Smooth muscle cell (in vitro differentiated cells): ENCODE measurements around the gene SNX4. TPM values are rescaled to one million over a fixed set of nuclear protein-coding genes. Genes with fewer than 3 reads are reported as not detected.

ENCODE experiments used
- DNase-seq: peaks from one replicate; lab custom pipeline; 2025; ENCODE audit not compliant: unreplicated experiment; lab: John Stamatoyannopoulos, UW
- H2AFZ ChIP-seq: fragments of 200-600 bp; sonication (generic); 2 replicates; pipeline ENCODE4 v1.6.0; 2016; ENCODE audit warnings: antibody characterized with exemption, low read depth, mild to moderate bottlenecking
- H3F3A ChIP-seq: fragments of 200-600 bp; sonication (generic); 2 replicates; pipeline ENCODE4 v1.6.0; 2017; ENCODE audit warnings: antibody characterized with exemption, low read depth
- H3K27ac ChIP-seq: fragments of 200-600 bp; sonication (generic); 2 replicates; pipeline ENCODE4 v1.5.1; 2016; ENCODE audit warnings: low read depth, mild to moderate bottlenecking
- H3K27me3 ChIP-seq: fragments of 200-600 bp; sonication (generic); 2 replicates; pipeline ENCODE4 v1.6.1; 2016; ENCODE audit warnings: low read depth, mild to moderate bottlenecking
- H3K36me3 ChIP-seq: fragments of 200-600 bp; sonication (generic); 2 replicates; pipeline ENCODE4 v1.5.1; 2016; ENCODE audit warnings: low read depth
- H3K4me1 ChIP-seq: fragments of 200-600 bp; sonication (generic); 2 replicates; pipeline ENCODE4 v1.5.1; 2016; ENCODE audit warnings: low read depth
- H3K4me2 ChIP-seq: fragments of 200-600 bp; sonication (generic); 2 replicates; pipeline ENCODE4 v1.6.0; 2016; ENCODE audit warnings: mild to moderate bottlenecking
- H3K4me3 ChIP-seq: fragments of 200-600 bp; sonication (generic); 2 replicates; pipeline ENCODE4 v1.5.1; 2016; ENCODE audit warnings: mild to moderate bottlenecking
- H3K79me2 ChIP-seq: fragments of 200-600 bp; sonication (generic); 2 replicates; pipeline ENCODE4 v1.6.0; 2016; ENCODE audit warnings: low read depth, mild to moderate bottlenecking
- H3K9ac ChIP-seq: fragments of 200-600 bp; sonication (generic); 2 replicates; pipeline ENCODE4 v1.6.0; 2016; ENCODE audit warnings: low read depth
- H3K9me3 ChIP-seq: fragments of 200-600 bp; sonication (generic); replicated peaks from 2 replicates; pipeline ENCODE4 v1.5.1; 2016; ENCODE audit warnings: low read depth
- H4K20me1 ChIP-seq: fragments of 200-600 bp; sonication (generic); 2 replicates; pipeline ENCODE4 v1.6.0; 2016; ENCODE audit warnings: low read depth
- WGBS: methylation state at CpG from one replicate; pipeline ENCODE4 v1.1.7; 2016; ENCODE audit warnings: low lambda C conversion rate; 5-methylcytosine and 5-hydroxymethylcytosine counted together
- polyA plus RNA-seq: library from polyadenylated mRNA; unstranded; fragments of >200 nt; fragmentation: Nextera tagmentation; extraction: Ambion mirVana; gene quantifications from 2 replicates; pipeline ENCODE4 v1.2.1, GENCODE V29; 2016
- total RNA-seq: library from RNA; depleted of rRNA; stranded (reverse); fragments of >200 nt; gene quantifications from 2 replicates; pipeline ENCODE4 v1.2.3, GENCODE V29; 2014
- TF ChIP-seq, protein P1 (sequence below): fragments of 200-600 bp; sonication (generic); IDR thresholded peaks from 2 replicates; pipeline ENCODE4 v1.5.1; 2017; ENCODE audit warnings: borderline replicate concordance, mild to moderate bottlenecking, antibody characterized with exemption; ENCODE audit not compliant: insufficient read depth, poor library complexity, severe bottlenecking

The SNX4 gene
- total and polyA plus RNA-seq, 2 experiments from 2014 or later: 24.6 to 32.3 TPM

DNA sequence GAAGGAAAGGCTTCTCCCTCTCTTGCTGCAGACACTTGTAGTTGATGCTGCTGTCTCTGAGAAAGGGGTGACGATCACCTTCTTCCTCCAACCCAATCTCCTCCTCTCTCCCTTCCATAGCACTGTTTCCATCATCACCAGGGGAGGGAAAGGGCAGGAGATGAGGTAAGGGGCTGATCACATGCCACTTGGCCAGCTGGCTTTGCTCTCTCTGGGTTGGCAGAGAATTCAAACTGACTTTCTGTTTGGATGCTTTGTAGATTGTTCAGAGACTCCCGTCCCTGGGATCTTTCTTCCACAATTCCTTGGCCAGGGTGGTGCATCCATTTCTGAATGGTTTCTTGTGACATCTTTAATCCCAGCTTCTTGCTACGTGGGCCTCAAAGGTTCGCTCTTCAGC lies 101.7 kb downstream of the SNX4 start:
- H3K4me2 ChIP-seq: no peak overlapping the region
- H3K4me1 ChIP-seq: no peaks in the 10 kb centered on the region
- TF ChIP-seq, protein P1, sequence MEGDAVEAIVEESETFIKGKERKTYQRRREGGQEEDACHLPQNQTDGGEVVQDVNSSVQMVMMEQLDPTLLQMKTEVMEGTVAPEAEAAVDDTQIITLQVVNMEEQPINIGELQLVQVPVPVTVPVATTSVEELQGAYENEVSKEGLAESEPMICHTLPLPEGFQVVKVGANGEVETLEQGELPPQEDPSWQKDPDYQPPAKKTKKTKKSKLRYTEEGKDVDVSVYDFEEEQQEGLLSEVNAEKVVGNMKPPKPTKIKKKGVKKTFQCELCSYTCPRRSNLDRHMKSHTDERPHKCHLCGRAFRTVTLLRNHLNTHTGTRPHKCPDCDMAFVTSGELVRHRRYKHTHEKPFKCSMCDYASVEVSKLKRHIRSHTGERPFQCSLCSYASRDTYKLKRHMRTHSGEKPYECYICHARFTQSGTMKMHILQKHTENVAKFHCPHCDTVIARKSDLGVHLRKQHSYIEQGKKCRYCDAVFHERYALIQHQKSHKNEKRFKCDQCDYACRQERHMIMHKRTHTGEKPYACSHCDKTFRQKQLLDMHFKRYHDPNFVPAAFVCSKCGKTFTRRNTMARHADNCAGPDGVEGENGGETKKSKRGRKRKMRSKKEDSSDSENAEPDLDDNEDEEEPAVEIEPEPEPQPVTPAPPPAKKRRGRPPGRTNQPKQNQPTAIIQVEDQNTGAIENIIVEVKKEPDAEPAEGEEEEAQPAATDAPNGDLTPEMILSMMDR: no peak
- H3K9ac ChIP-seq: no peak overlapping the region
- no peaks in the 10 kb centered on the region for H3K79me2 ChIP-seq
- H3K27me3 ChIP-seq: no peaks in the 10 kb centered on the region
- no peak overlapping the region for H2AFZ ChIP-seq
- H3K27ac ChIP-seq: no peak overlapping the region
- no peak for DNase-seq
- H3K9me3 ChIP-seq: no peaks in the 10 kb centered on the region
- WGBS: 88% methylated on average over 4 of the region's 4 CpGs
- no peaks in the 10 kb centered on the region for H3F3A ChIP-seq
- H4K20me1 ChIP-seq: no peaks in the 10 kb centered on the region
- no peak overlapping the region for H3K4me3 ChIP-seq
- no peaks in the 10 kb centered on the region for H3K36me3 ChIP-seq

DNA sequence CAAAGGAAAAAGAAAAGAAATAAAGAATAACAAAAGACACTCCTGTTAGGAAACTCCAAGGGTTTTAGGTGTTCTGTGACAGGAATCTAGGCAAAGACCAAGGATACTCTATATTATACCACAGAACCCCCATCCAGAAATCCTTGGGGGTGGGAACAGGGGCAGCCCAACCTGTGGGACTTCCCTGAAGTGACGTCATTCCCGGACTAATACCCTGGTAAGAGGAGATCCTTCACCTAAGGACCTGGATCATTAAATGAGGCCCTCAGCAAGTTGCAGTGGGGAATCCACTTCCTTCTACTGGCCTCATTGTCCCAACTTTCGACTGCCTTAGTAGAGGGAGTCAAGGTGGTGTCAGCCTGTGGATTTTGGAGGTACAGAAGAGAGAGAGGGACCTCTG lies 103.8 kb downstream of the SNX4 start:
- Histone ChIP-seq H3K4me2 (no peak overlapping the region), H3K36me3 (no peaks in the 10 kb centered on the region), H3F3A (no peaks in the 10 kb centered on the region), H3K9me3 (no peaks in the 10 kb centered on the region), H3K27ac (no peak overlapping the region), H3K79me2 (no peaks in the 10 kb centered on the region), H3K27me3 (peaks cover 7% of the 10 kb centered on the region), H2AFZ (no peak overlapping the region), H3K9ac (no peak overlapping the region), H3K4me3 (no peak overlapping the region), H3K4me1 (no peaks in the 10 kb centered on the region), H4K20me1 (no peaks in the 10 kb centered on the region)
- WGBS: 89% methylated on average over 3 of the region's 3 CpGs
- no peak for DNase-seq
- TF ChIP-seq, protein P1: no peak

DNA sequence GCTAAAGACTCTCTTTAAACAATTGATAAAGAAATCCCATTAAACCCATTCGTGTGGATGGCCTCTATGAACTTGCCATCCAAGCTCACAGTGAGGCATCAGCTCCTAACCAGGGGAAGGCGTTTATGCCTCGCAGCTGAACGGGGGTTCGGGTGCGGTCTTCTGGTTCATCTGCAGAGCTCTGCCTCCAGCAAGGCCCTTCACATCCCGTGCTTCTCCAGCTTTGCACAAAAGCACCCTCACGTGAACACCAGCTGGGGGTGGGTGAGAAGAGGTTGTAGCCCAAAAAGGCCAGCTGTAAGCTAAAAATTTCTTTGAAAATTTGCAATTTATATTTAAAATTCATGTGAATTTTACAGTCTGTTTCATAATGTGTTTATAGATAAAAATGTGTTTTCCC lies 105.3 kb downstream of the SNX4 start:
- Histone ChIP-seq H3K4me1 (no peaks in the 10 kb centered on the region), H3K4me2 (no peak overlapping the region), H3K27me3 (peaks cover 13% of the 10 kb centered on the region), H3K9ac (no peak overlapping the region), H3K4me3 (no peak overlapping the region), H3K79me2 (no peaks in the 10 kb centered on the region), H3F3A (no peaks in the 10 kb centered on the region), H3K36me3 (no peaks in the 10 kb centered on the region), H4K20me1 (no peaks in the 10 kb centered on the region), H2AFZ (no peak overlapping the region), H3K27ac (no peak overlapping the region), H3K9me3 (no peaks in the 10 kb centered on the region)
- WGBS: 77% methylated on average over 8 of the region's 8 CpGs
- no peak for DNase-seq
- TF ChIP-seq, protein P1: no peak

DNA sequence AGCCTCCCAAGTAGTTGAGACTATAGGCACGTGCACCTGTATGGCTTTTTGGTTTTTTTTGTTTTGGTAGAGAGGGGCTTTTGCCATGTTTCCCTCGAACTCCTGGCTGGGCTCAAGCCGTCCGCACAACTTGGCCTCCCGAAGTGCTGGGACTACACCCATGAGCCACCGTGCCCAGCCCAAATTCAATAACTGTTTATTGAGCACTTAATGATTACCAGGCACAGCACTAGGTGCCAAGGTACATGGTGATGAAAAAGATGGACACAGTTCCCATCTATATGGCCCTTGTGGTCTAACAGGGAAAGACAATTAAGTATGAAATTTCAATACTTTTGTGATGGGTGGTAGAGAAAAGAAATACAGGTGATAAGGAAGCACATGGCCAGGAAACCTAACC lies 109.1 kb downstream of the SNX4 start:
- DNase-seq: no peak
- Histone ChIP-seq H3K4me2 (no peak overlapping the region), H3K9ac (no peak overlapping the region), H3K27me3 (peaks cover 13% of the 10 kb centered on the region), H3K4me1 (no peaks in the 10 kb centered on the region), H3K27ac (no peak overlapping the region), H3K9me3 (no peaks in the 10 kb centered on the region), H4K20me1 (no peaks in the 10 kb centered on the region), H3K36me3 (no peaks in the 10 kb centered on the region), H3K79me2 (no peaks in the 10 kb centered on the region), H3F3A (no peaks in the 10 kb centered on the region), H3K4me3 (no peak overlapping the region), H2AFZ (no peak overlapping the region)
- TF ChIP-seq, protein P1: no peak
- WGBS: 89% methylated on average over 6 of the region's 6 CpGs
